K562 (cell line): Measurements from ENCODE around the gene NAP1L4. TPM values are rescaled to one million over a fixed set of nuclear protein-coding genes. Genes with fewer than 3 reads are reported as not detected.
A peak's percentile ranks its signal among the peaks of the same experiment; 100 is the strongest.

Experiments used
- ATAC-seq: fragments of 200-7000 bp; cut with Tn5 transposase; 3 replicates; pipeline ENCODE4 v1.9.1; 2020; ENCODE audit warnings: moderate library complexity
- BruUV-seq: library from RNA; stranded (reverse); fragments of 400-500 nt; replicated peaks from 2 replicates; lab custom pipeline; 2021; lab: Mats Ljungman, UMichigan
- CTCF ChIA-PET: fragments of 300-600 bp; formaldehyde crosslinking; extraction: SDS; loops from one replicate; lab custom pipeline; 2021; ENCODE audit warnings: low intra/inter-chr PET ratio; lab: Yijun Ruan, JAX
- POLR2A ChIA-PET: fragments of 300-600, 350-650 bp; sonication (Branson Sonifier 250); formaldehyde crosslinking; extraction: SDS; loops from one replicate; lab custom pipeline; 2021; ENCODE audit warnings: antibody characterized with exemption, inconsistent platforms; lab: Yijun Ruan, JAX
- DNase-seq, 4 experiments: peaks; one replicate each; pipeline versions ENCODE4 v3.0.0 to v3.0.0-alpha.2; 2011 to 2018; ENCODE audit warnings: low spot score in 3 of 4, mixed read lengths in 3 of 4; ENCODE audit errors: extremely low read depth in 1 of 4
- FAIRE-seq: peaks from 2 replicates; lab custom pipeline; 2011; peaks lifted over from hg19 to GRCh38; lab: Jason Lieb, UNC
- H2AFZ ChIP-seq: 2 replicates; pipeline ENCODE4 v1.6.0; 2011; ENCODE audit warnings: low read depth, low read length, control low read depth, inconsistent platforms
- H3K27ac ChIP-seq: fragments of 200-600 bp; 3 replicates; pipeline ENCODE4 v1.8.0; 2011; ENCODE audit warnings: low read depth, mild to moderate bottlenecking, control low read depth, inconsistent platforms, low read length, moderate library complexity, mixed read lengths; ENCODE audit errors: extremely low read depth
- H3K27me3 ChIP-seq, 2 experiments: fragments of 300-600 bp in 1 of 2; 2 replicates in 1 of 2; 3 replicates in 1 of 2; pipeline versions ENCODE4 v1.6.0 to v1.8.0; 2011; ENCODE audit warnings: inconsistent platforms in 2 of 2, low read length in 2 of 2, mild to moderate bottlenecking in 1 of 2, mixed read lengths in 1 of 2, moderate library complexity in 1 of 2; ENCODE audit not compliant: control insufficient read depth in 2 of 2, insufficient read depth in 2 of 2
- H3K36me3 ChIP-seq: fragments of 300-600 bp; 3 replicates; pipeline ENCODE4 v1.8.0; 2011; ENCODE audit warnings: mild to moderate bottlenecking, low read length, inconsistent platforms; ENCODE audit not compliant: control insufficient read depth, insufficient read depth
- H3K4me1 ChIP-seq, 2 experiments: fragments of 200-600 bp in 1 of 2; replicated peaks in 1 of 2; 2 replicates in 1 of 2; 3 replicates in 1 of 2; pipeline versions ENCODE4 v1.5.1 to v1.8.0; 2011; ENCODE audit warnings: inconsistent platforms in 2 of 2, low read length in 2 of 2, mild to moderate bottlenecking in 1 of 2, mixed read lengths in 1 of 2, moderate library complexity in 1 of 2; ENCODE audit not compliant: control insufficient read depth in 2 of 2, insufficient read depth in 2 of 2
- H3K4me2 ChIP-seq: 2 replicates; pipeline ENCODE4 v1.6.1; 2011; ENCODE audit warnings: low read length, control low read depth, inconsistent platforms, mixed read lengths; ENCODE audit not compliant: insufficient read depth
- H3K4me3 ChIP-seq: fragments of 200-600 bp; sonication (generic), shearing (Covaris generic); 2 replicates; pipeline ENCODE4 v1.5.1; 2016; ENCODE audit warnings: control low read depth, inconsistent platforms
- H3K79me2 ChIP-seq: fragments of 200-600 bp; 3 replicates; pipeline ENCODE4 v1.8.0; 2011; ENCODE audit warnings: low read length, inconsistent platforms; ENCODE audit not compliant: control insufficient read depth, insufficient read depth
- H3K9ac ChIP-seq, 2 experiments: 2 replicates each; pipeline versions ENCODE4 v1.6.0 to v1.6.1; 2011; ENCODE audit warnings: low read depth in 2 of 2, low read length in 2 of 2, control low read depth in 1 of 2, inconsistent platforms in 1 of 2, mild to moderate bottlenecking in 1 of 2, mixed read lengths in 1 of 2; ENCODE audit not compliant: insufficient read depth in 1 of 2
- H3K9me1 ChIP-seq: one replicate; pipeline ENCODE4 v1.6.0; 2011; ENCODE audit warnings: inconsistent platforms, mild to moderate bottlenecking, low read length, moderate library complexity; ENCODE audit not compliant: control insufficient read depth, insufficient read depth
- H3K9me3 ChIP-seq: replicated peaks from 2 replicates; pipeline ENCODE4 v1.5.1; 2011; ENCODE audit warnings: low read depth, low read length, inconsistent platforms; ENCODE audit not compliant: control insufficient read depth, insufficient read depth
- H4K20me1 ChIP-seq: replicated peaks from 2 replicates; pipeline ENCODE4 v1.6.1; 2011; ENCODE audit warnings: low read length, inconsistent platforms, mixed read lengths; ENCODE audit not compliant: control insufficient read depth, insufficient read depth
- CC2D1A ChIP-seq: fragments of 450-650 bp; IDR thresholded peaks from 2 replicates; pipeline ENCODE4 v1.6.1; 2017; ENCODE audit warnings: mild to moderate bottlenecking
- LEF1 ChIP-seq: fragments of 450-650 bp; IDR thresholded peaks from 2 replicates; pipeline ENCODE4 v1.6.1; 2016; ENCODE audit warnings: mild to moderate bottlenecking
- RBM22 ChIP-seq: fragments of 200-400 bp; formaldehyde crosslinking; IDR thresholded peaks from 2 replicates; pipeline ENCODE4 v1.6.1; 2018; ENCODE audit warnings: low read length, low read depth; ENCODE audit not compliant: poor library complexity, severe bottlenecking
- SOX6 ChIP-seq: fragments of 450-650 bp; IDR thresholded peaks from 2 replicates; pipeline ENCODE4 v1.6.1; 2014; ENCODE audit warnings: mild to moderate bottlenecking
- ZNF316 ChIP-seq: fragments of 450-650 bp; IDR thresholded peaks from 2 replicates; pipeline ENCODE4 v1.6.1; 2016
- WGBS: fragments of 100-300 bp; shearing (Covaris generic); methylation state at CpG from one replicate; pipeline ENCODE4 v1.1.6; 2016; ENCODE audit warnings: low coverage, mixed read lengths; ENCODE audit not compliant: insufficient coverage; ENCODE audit errors: missing lambda C conversion rate; 5-methylcytosine and 5-hydroxymethylcytosine counted together
- in situ Hi-C: fragments of 300-500 bp; cut with MboI; formaldehyde crosslinking; loops from 4 replicates; pipeline ENCODE4 v1.15.0; 2018; ENCODE audit warnings: inconsistent platforms, mixed read lengths
- intact Hi-C: fragments of 100-400 bp; cut with micrococcal nuclease; formaldehyde crosslinking; loops from 2 replicates; pipeline ENCODE4 v1.14.2; 2022
- polyA plus RNA-seq, 8 experiments: library from polyadenylated mRNA; depleted of rRNA in 4 of 8; stranded (reverse) in 5 of 8; unstranded in 3 of 8; fragments of >200 nt; fragmentation: Nextera tagmentation in 2 of 8; fragmentation: Illumina TruSeq in 1 of 8; extraction: Ambion mirVana in 2 of 8; extraction: Trizol in 1 of 8; gene quantifications; 2 replicates each; pipeline versions ENCODE4 v1.2.1 to v1.2.3, GENCODE V29; 2011 to 2014; ENCODE audit warnings: inconsistent platforms in 1 of 8, missing spikeins in 1 of 8
- total RNA-seq, 7 experiments: library from RNA; depleted of rRNA in 6 of 7; stranded (reverse); fragments of >200 nt in 6 of 7; fragmentation: Illumina TruSeq in 2 of 7; extraction: Trizol in 2 of 7; gene quantifications; 2 replicates each; pipeline versions ENCODE4 v1.2.1 to v1.2.3, GENCODE V29; 2011 to 2021; ENCODE audit warnings: low replicate concordance in 1 of 7
- TF ChIP-seq, protein P1 (sequence below): fragments of 450-650 bp; formaldehyde crosslinking; IDR thresholded peaks from 2 replicates; pipeline ENCODE4 v1.4.0; 2020; ENCODE audit warnings: mild to moderate bottlenecking

NAP1L4 gene
- total and polyA plus RNA-seq, 9 of the 15 experiments (the other 6 are each of a cell fraction or from before 2014, with no cell fraction given): 34.1 to 237 (median 179) TPM

- DNase-seq (no peak), ATAC-seq (no peak), FAIRE-seq (no peak)
- Histone ChIP-seq H3K9me3 (no peaks in the 10 kb centered on the region), H3K9ac (peak overlapping the region in 1 of 2 experiments; percentile 68; a peak in 1 of 4 replicates), H3K27me3 (no peaks in the 10 kb centered on the region), H3K4me1 (peaks cover 0 to 66% of the 10 kb centered on the region in 2 experiments; a peak in 2 of 5 replicates), H3K79me2 (no peaks in the 10 kb centered on the region), H3K9me1 (no peaks in the 10 kb centered on the region), H3K27ac (no peak overlapping the region), H2AFZ (no peak overlapping the region), H3K36me3 (no peaks in the 10 kb centered on the region), H3K4me2 (no peak overlapping the region), H4K20me1 (no peaks in the 10 kb centered on the region), H3K4me3 (no peak overlapping the region)
- TF ChIP-seq RBM22 (no peak), ZNF316 (no peak), LEF1 (no peak), SOX6 (no peak), CC2D1A (no peak)
- TF ChIP-seq, protein P1, sequence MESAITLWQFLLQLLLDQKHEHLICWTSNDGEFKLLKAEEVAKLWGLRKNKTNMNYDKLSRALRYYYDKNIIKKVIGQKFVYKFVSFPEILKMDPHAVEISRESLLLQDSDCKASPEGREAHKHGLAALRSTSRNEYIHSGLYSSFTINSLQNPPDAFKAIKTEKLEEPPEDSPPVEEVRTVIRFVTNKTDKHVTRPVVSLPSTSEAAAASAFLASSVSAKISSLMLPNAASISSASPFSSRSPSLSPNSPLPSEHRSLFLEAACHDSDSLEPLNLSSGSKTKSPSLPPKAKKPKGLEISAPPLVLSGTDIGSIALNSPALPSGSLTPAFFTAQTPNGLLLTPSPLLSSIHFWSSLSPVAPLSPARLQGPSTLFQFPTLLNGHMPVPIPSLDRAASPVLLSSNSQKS (CRISPR knock-in tag): no peak
- intact Hi-C loops: no loop called here
- ChIA-PET CTCF (no interaction called here), POLR2A (interaction anchor here (1.3 to 2.3 kb wide), 2 partner anchors 8 to 10 kb away, joined by 6 to 12 read pairs; partner anchors contain the start of gene PHLDA2)
- in situ Hi-C loops: no loop called here
- 60% methylated on average over 8 of the region's 13 CpGs for WGBS
- BruUV-seq: no TSS peak
These were observed 72.3 kb downstream of the NAP1L4 start for GRCh38 chr11:2919837-2920236.
